HG03442 (cell line): Measurements from ENCODE around the gene SLC35A2.
"Not testable (repeated sequence)": the region's sequence is repeated elsewhere in the genome, so short reads cannot be mapped to it uniquely, and the experiment has no call there.

Experiments
- ATAC-seq: cut with Tn5 transposase; IDR thresholded peaks from one replicate; pipeline ENCODE4 v1.9.1; 2021; ENCODE audit warnings: mild to moderate bottlenecking, moderate library complexity; ENCODE audit not compliant: unreplicated experiment

Gene SLC35A2

DNA sequence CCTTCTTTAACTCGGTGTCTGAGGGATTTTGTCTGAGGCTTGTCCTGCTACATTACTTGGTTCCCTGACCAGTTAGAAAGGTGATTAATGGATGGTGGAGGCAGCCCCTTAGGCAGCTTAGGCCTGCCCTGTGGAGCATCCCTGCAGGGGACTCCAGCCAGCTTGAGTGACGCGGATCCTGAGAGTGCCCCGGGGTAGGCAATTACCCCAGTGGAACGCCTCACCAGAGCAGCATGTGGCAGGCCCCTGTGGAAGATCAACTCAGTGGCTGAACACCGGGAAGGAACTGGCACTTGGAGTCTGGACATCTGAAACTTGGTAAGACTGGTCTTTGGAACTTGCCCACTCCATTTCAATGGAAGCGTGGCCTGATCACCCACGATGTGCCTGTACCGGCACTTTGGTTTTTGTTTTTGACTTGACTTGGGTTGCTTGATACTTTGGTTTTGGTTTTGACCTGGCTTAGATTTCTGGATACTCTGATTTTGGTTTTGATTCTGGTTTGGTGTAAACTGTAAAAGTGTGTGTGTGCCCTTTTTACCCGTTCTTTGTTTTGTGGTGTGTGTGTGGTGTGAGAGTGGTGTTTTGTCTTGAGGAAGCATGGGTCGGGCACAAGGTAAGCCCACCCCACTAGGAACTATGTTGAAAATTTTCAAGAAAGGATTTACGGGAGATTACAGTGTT lies 57.2 kb downstream of the SLC35A2 start:
- ATAC-seq, result not testable (repeated sequence)

DNA sequence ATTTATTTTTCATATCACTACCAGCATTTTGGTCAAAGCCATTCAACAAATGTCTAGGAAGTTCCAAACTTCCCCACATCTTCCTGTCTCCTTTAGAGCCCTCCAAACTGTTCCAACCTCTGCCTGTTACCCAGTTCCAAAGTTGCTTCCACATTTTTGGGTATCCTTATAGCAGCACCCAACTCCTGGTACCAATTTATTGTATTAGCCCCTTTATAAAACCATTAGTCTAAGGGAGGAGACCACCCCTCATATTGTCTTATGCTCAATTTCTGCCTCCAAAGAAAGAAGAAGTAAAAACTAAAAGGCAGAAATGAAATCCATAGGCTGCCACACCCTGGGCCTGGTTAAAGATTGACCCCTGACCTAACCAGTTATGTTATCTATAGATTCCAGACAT lies 58.0 kb downstream of the SLC35A2 start:
- ATAC-seq, result not testable (repeated sequence)
